A673 (cell line): Measurements from ENCODE around the gene KRTAP2-3. TPM values are rescaled to one million over a fixed set of nuclear protein-coding genes. Genes with fewer than 3 reads are reported as not detected.
"Not testable (repeated sequence)": the region's sequence is repeated elsewhere in the genome, so short reads cannot be mapped to it uniquely, and the experiment has no call there.

Source experiments
- BruUV-seq: library from RNA; stranded (reverse); fragments of 400-500 nt; replicated peaks from 2 replicates; lab custom pipeline; 2021; lab: Mats Ljungman, UMichigan
- CTCF ChIA-PET: fragments of 300-600 bp; sonication (Branson Sonifier 250); formaldehyde crosslinking; loops from one replicate; lab custom pipeline; 2022; ENCODE audit warnings: antibody characterized with exemption; lab: Charles Lee
- POLR2A ChIA-PET: fragments of 300-600 bp; sonication (Branson Sonifier 250); formaldehyde crosslinking; loops from one replicate; lab custom pipeline; 2022; ENCODE audit warnings: antibody characterized with exemption; ENCODE audit not compliant: low non-redundant PET; lab: Charles Lee
- DNase-seq: peaks from one replicate; pipeline ENCODE4 v3.0.0-alpha.2; 2015; ENCODE audit warnings: low spot score
- H3K27ac ChIP-seq: fragments of 200-600 bp; sonication (generic); 2 replicates; pipeline ENCODE4 v1.5.1; 2016; ENCODE audit warnings: mixed run types, low read depth, mild to moderate bottlenecking, mixed read lengths, antibody characterized with exemption, low read length; ENCODE audit not compliant: poor library complexity, severe bottlenecking
- H3K27me3 ChIP-seq: fragments of 200-600 bp; sonication (generic); replicated peaks from 2 replicates; pipeline ENCODE4 v1.6.1; 2017; ENCODE audit warnings: mixed run types, low read depth, mild to moderate bottlenecking, mixed read lengths, antibody characterized with exemption, low read length; ENCODE audit not compliant: insufficient read depth, poor library complexity
- H3K36me3 ChIP-seq: fragments of 200-600 bp; sonication (generic); 2 replicates; pipeline ENCODE4 v1.6.1; 2016; ENCODE audit warnings: mixed run types, mild to moderate bottlenecking, mixed read lengths, antibody characterized with exemption, low read length; ENCODE audit not compliant: insufficient read depth, poor library complexity, severe bottlenecking
- H3K4me1 ChIP-seq: fragments of 200-600 bp; sonication (generic); 2 replicates; pipeline ENCODE4 v1.6.1; 2017; ENCODE audit warnings: mixed run types, mild to moderate bottlenecking, mixed read lengths, antibody characterized with exemption, low read length; ENCODE audit not compliant: insufficient read depth, poor library complexity, severe bottlenecking
- H3K4me3 ChIP-seq: fragments of 200-600 bp; sonication (generic); 2 replicates; pipeline ENCODE4 v1.5.1; 2016; ENCODE audit warnings: low read depth, mixed run types, mild to moderate bottlenecking, mixed read lengths, low read length; ENCODE audit not compliant: poor library complexity, severe bottlenecking
- H3K9me3 ChIP-seq: fragments of 200-600 bp; sonication (generic); 2 replicates; pipeline ENCODE4 v1.6.1; 2016; ENCODE audit warnings: mixed run types, low read depth, mild to moderate bottlenecking, mixed read lengths, antibody characterized with exemption, low read length; ENCODE audit not compliant: poor library complexity, severe bottlenecking
- CTCF ChIP-seq: fragments of 300-800, 200-600 bp; sonication (generic); conservative IDR thresholded peaks from 2 replicates; pipeline ENCODE4 v1.5.1; 2017; ENCODE audit warnings: low read depth, mild to moderate bottlenecking, antibody characterized with exemption, low read length, moderate library complexity, mixed read lengths
- EZH2 ChIP-seq: fragments of 200-600 bp; sonication (generic); IDR thresholded peaks from 2 replicates; pipeline ENCODE4 v1.6.1; 2017; ENCODE audit warnings: borderline replicate concordance, low read depth, mild to moderate bottlenecking, mixed read lengths, antibody characterized with exemption, low read length; ENCODE audit not compliant: poor library complexity, severe bottlenecking
- intact Hi-C: fragments of 100-400 bp; cut with micrococcal nuclease; formaldehyde crosslinking; loops from one replicate; pipeline ENCODE4 v1.10.0; 2022; ENCODE audit not compliant: unreplicated experiment
- total RNA-seq: library from RNA; stranded (reverse); gene quantifications from 2 replicates; pipeline ENCODE4 v1.2.3, GENCODE V29; 2021

KRTAP2-3 gene
- total RNA-seq, 1 experiment from 2014 or later, result not detected

- ChIA-PET CTCF (no interaction called here), POLR2A (no interaction called here)
- DNase-seq, result no peak
- Histone ChIP-seq H3K27me3 (no peaks in the 10 kb centered on the region), H3K27ac (no peak overlapping the region), H3K4me1 (no peaks in the 10 kb centered on the region), H3K36me3 (no peaks in the 10 kb centered on the region), H3K9me3 (no peaks in the 10 kb centered on the region), H3K4me3 (no peak overlapping the region)
- TF ChIP-seq CTCF, result no peak
- no peak for TF ChIP-seq EZH2
- no TSS peak for BruUV-seq
- intact Hi-C loops, result no loop called here
Measured at GRCh38 chr17:41052566-41052965, 7.3 kb downstream of the KRTAP2-3 start.

DNA sequence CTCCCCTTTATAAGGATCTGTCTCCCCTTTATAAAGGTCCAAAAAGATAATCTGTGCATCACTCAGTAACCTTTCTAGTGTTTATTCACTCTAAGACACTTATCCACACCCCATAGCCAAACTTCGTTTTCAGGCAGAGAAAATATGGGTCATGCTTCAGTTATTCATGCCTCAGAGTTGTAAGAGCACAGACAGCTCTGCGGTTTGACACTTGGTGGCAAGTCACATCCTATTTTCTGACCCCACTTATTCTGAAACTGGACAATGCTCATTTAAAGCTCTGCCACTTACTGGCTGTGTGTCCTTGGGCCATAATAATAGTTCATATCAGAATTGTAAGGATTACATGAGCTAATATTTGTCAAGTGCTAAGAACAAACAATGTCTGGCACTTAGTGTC, 10.8 kb downstream of the KRTAP2-3 start:
- intact Hi-C loops, result no loop called here
- BruUV-seq, result no TSS peak
- Histone ChIP-seq H3K27me3 (no peaks in the 10 kb centered on the region), H3K36me3 (no peaks in the 10 kb centered on the region), H3K9me3 (no peaks in the 10 kb centered on the region), H3K27ac (no peak overlapping the region), H3K4me1 (no peaks in the 10 kb centered on the region), H3K4me3 (no peak overlapping the region)
- ChIA-PET POLR2A (no interaction called here), CTCF (no interaction called here)
- TF ChIP-seq EZH2, result no peak
- no peak for DNase-seq

GRCh38 chr17:41048441-41048840, 11.5 kb downstream of the KRTAP2-3 start:
- no peak for DNase-seq
- Histone ChIP-seq H3K4me1 (no peaks in the 10 kb centered on the region), H3K27ac (no peak overlapping the region), H3K9me3 (no peaks in the 10 kb centered on the region), H3K4me3 (no peak overlapping the region), H3K36me3 (no peaks in the 10 kb centered on the region), H3K27me3 (no peaks in the 10 kb centered on the region)
- ChIA-PET CTCF (no interaction called here), POLR2A (no interaction called here)
- TF ChIP-seq CTCF (no peak), EZH2 (no peak)
- intact Hi-C loops, result no loop called here
- BruUV-seq, result no TSS peak

DNA sequence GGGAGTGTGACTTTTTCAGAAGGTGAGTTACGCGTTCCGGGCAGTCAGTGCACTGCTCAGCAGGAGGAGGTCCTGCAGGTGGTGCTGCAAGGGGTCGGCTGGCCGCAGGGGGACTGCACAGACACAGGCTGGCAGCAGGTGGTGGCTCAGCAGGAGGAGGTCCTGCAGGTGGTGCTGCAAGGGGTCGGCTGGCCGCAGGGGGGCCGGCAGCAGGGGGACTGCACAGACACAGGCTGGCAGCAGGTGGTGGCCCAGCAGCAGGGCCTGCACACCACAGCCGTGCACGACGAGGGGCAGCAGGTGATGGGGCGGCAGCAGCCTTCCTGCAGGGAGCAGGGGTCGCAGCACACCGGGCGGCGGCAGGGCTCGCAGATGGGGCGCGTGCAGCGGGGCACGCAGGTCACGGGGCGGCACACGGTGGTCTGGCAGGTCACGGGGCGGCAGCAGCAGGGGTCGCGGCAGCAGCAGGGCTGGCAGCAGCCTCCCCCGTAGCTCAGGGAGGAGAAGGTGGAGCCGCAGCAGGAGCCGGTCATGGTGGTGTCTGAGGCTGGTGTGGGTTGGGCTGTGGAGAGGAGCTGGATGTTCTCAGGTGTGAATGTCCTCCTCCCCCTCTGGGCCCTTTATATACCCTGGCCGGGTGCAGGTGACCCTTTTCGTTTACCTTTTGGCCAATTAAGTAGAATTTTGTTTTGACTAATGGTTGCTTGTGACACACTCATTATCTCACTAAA, 13.0 kb downstream of the KRTAP2-3 start, which contains the start of gene KRTAP2-1:
Gene KRTAP2-1 (minus strand): TSS at position 582 of the 731 bp plus-strand sequence. CDS start 49 bp downstream, at position 533.
- H3K9me3 ChIP-seq, H3K27ac ChIP-seq, H3K4me3 ChIP-seq, BruUV-seq, CTCF ChIA-PET, H3K4me1 ChIP-seq, H3K36me3 ChIP-seq, intact Hi-C loops, DNase-seq, H3K27me3 ChIP-seq: not testable (repeated sequence)
- POLR2A ChIA-PET, result interaction anchor here (0.5 kb wide), 1 partner anchor 210 kb away, joined by 7 read pairs; no protein-coding TSS in a partner anchor
